ENCODE data around the gene GNG11. TPM values are rescaled to one million over a fixed set of nuclear protein-coding genes. Genes with fewer than 3 reads are reported as not detected.
A peak's percentile ranks its signal among the peaks of the same experiment; 100 is the strongest.

The GNG11 gene
- total RNA-seq, 1 donor from 2014 or later = 22.6 TPM

- no peaks in the 10 kb centered on the region for H3K27me3 ChIP-seq
- no peak overlapping the region for H3K27ac ChIP-seq
- DNase-seq (no peak), ATAC-seq (no peak)
- H3K9me3 ChIP-seq = no peaks in the 10 kb centered on the region
- no peaks in the 10 kb centered on the region for H3K4me1 ChIP-seq
- intact Hi-C loops (cut with DNase I) = no loop called here
- H3K4me3 ChIP-seq = no peak overlapping the region
- H3K36me3 ChIP-seq = no peaks in the 10 kb centered on the region
- no peak for TF ChIP-seq CTCF (IDR thresholded peaks at IDR 0.05)
These were observed 38.2 kb upstream of the GNG11 start for GRCh38 chr7:93883078-93883916.

- DNase-seq (no peak), ATAC-seq (no peak)
- Histone ChIP-seq H3K9me3 (no peaks in the 10 kb centered on the region), H3K4me1 (no peaks in the 10 kb centered on the region), H3K36me3 (no peaks in the 10 kb centered on the region), H3K27me3 (peaks cover 5% of the 10 kb centered on the region), H3K4me3 (no peak overlapping the region), H3K27ac (no peak overlapping the region)
- intact Hi-C loops (cut with DNase I) = no loop called here
- TF ChIP-seq CTCF (IDR thresholded peaks at IDR 0.05) = no peak
These were observed 37.6 kb upstream of the GNG11 start for GRCh38 chr7:93883917-93884345.

GRCh38 chr7:93884541-93884940, 37.0 kb upstream of the GNG11 start:
- peaks cover 5% of the 10 kb centered on the region for H3K27me3 ChIP-seq
- intact Hi-C loops (cut with DNase I) = no loop called here
- no peak for TF ChIP-seq CTCF (IDR thresholded peaks at IDR 0.05)
- no peak overlapping the region for H3K4me3 ChIP-seq
- no peaks in the 10 kb centered on the region for H3K36me3 ChIP-seq
- no peak for DNase-seq
- no peak overlapping the region for H3K27ac ChIP-seq
- no peak for ATAC-seq
- H3K4me1 ChIP-seq = no peaks in the 10 kb centered on the region
- no peaks in the 10 kb centered on the region for H3K9me3 ChIP-seq

GRCh38 chr7:93889261-93889660, 32.3 kb upstream of the GNG11 start:
- Histone ChIP-seq H3K4me1 (peaks cover 9% of the 10 kb centered on the region), H3K36me3 (no peaks in the 10 kb centered on the region), H3K4me3 (no peak overlapping the region), H3K27me3 (peaks cover 22% of the 10 kb centered on the region), H3K9me3 (no peaks in the 10 kb centered on the region), H3K27ac (no peak overlapping the region)
- no peak for ATAC-seq
- no peak for DNase-seq
- no peak for TF ChIP-seq CTCF (IDR thresholded peaks at IDR 0.05)
- intact Hi-C loops (cut with DNase I) = no loop called here

GRCh38 chr7:93890041-93890463, 31.5 kb upstream of the GNG11 start:
- intact Hi-C loops (cut with DNase I) = no loop called here
- DNase-seq = peak; percentile 64
- Histone ChIP-seq H3K27me3 (peaks cover 22% of the 10 kb centered on the region), H3K4me3 (peak overlapping the region; percentile 52), H3K36me3 (no peaks in the 10 kb centered on the region), H3K9me3 (no peaks in the 10 kb centered on the region), H3K4me1 (peaks cover 9% of the 10 kb centered on the region), H3K27ac (no peak overlapping the region)
- ATAC-seq = peak; percentile 42
- TF ChIP-seq CTCF (IDR thresholded peaks at IDR 0.05) = no peak
